GM12865 (cell line): Measurements from ENCODE around the gene TTN.

ENCODE experiments used
- DNase-seq: peaks from one replicate; pipeline ENCODE4 v3.0.0; 2010; ENCODE audit warnings: low read depth
- H3K4me3 ChIP-seq: 2 replicates; pipeline ENCODE4 v1.5.1; 2011; ENCODE audit warnings: mild to moderate bottlenecking, low read depth, low read length, control low read depth
- CTCF ChIP-seq: IDR thresholded peaks from 2 replicates; pipeline ENCODE4 v1.5.1; 2011; ENCODE audit warnings: low read length, control low read depth, low read depth, inconsistent platforms; ENCODE audit not compliant: insufficient read depth; ENCODE audit errors: missing control alignments

The TTN gene

GRCh38 chr2:178715366-178715765 is 91.9 kb downstream of the TTN start:
- no peak for DNase-seq
- no peak for TF ChIP-seq CTCF
- H3K4me3 ChIP-seq: no peak overlapping the region

- DNase-seq: no peak
- no peak for TF ChIP-seq CTCF
- H3K4me3 ChIP-seq: no peak overlapping the region
Observed at GRCh38 chr2:178707476-178707875, 99.7 kb downstream of the TTN start.

- DNase-seq: no peak
- no peak overlapping the region for H3K4me3 ChIP-seq
- TF ChIP-seq CTCF: no peak
Observed at GRCh38 chr2:178704876-178705275, 102.3 kb downstream of the TTN start.

- DNase-seq: no peak
- no peak overlapping the region for H3K4me3 ChIP-seq
- TF ChIP-seq CTCF: no peak
Observed at GRCh38 chr2:178702361-178702760, 104.9 kb downstream of the TTN start.

GRCh38 chr2:178700922-178701342 is 106.3 kb downstream of the TTN start:
- peak; percentile 86 for TF ChIP-seq CTCF
- DNase-seq: peak; percentile 38
- no peak overlapping the region for H3K4me3 ChIP-seq

- no peak for TF ChIP-seq CTCF
Observed at GRCh38 chr2:178700136-178700535, 107.1 kb downstream of the TTN start.

GRCh38 chr2:178692845-178693244 is 114.4 kb downstream of the TTN start:
- DNase-seq: no peak
- TF ChIP-seq CTCF: no peak
- H3K4me3 ChIP-seq: no peak overlapping the region

More at GRCh38 chr2:178700136-178700535, 107.1 kb downstream of the TTN start:
- H3K4me3 ChIP-seq: no peak overlapping the region
- no peak for DNase-seq
